SHP77 (cell line): ENCODE data around the gene PIEZO1.

Source experiments
- DNase-seq, 2 experiments: peaks; one replicate each; lab custom pipeline; 2025; lab: John Stamatoyannopoulos, UW

Gene PIEZO1

DNA sequence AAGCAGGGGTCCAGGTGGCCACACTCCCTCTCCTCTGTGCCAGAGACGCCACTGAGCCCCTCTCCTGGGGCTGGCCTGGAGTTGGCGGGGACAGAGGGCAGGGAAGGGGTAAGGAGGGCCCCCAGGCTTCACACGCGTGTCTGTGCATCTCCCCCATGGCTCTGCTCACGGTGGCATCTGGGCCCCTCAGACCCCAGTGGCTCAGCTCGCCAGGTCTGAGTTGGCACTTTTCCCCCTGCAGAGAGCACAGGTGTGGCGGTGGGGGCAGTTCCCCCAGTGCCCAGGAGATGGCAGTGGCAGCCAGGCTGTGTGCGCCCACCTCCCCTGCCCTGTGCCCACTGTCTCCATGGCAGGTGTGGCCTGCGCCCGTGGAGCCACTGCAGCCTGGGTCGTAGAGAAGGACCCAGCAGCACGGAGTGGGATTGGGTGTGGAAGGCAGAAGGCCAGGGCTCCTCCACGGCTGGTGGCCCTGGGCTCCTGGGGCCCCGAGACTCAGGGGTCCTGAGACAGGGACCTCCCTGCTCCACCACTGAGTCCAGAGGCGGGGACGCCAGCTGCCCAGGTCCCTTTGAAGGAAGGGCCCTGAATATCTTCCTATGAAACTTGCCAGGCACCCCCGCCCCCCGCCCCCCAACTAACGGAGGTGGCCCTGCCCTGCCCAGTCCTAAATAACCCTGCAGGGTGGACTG lies 31.0 kb upstream of the PIEZO1 start:
- peak; percentile 57 to 67 for DNase-seq

DNA sequence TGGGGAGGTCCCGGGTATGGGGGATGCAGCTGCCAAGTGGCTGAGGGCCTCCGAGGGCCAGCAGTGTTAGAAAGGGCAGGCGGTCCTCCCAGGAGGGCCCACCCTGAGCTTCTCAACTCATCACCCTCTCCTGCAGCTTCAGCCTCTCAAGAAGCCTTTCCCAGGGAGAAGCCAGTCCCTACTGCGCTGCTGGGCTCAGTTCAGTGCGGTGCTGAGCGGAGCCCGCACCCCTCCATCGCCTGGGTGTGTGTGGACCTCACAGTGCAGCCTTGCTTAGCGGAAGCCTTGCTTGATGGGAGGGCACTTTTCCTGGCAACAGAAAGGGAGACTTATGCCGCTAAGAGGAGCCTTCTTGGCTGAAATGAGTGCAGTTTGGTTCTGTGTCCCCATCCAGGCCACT lies 30.2 kb upstream of the PIEZO1 start:
- DNase-seq, result no peak

GRCh38 chr16:88814144-88814502 lies 29.1 kb upstream of the PIEZO1 start:
- DNase-seq, result no peak

GRCh38 chr16:88813269-88814143 lies 28.5 kb upstream of the PIEZO1 start:
- DNase-seq, result no peak

DNA sequence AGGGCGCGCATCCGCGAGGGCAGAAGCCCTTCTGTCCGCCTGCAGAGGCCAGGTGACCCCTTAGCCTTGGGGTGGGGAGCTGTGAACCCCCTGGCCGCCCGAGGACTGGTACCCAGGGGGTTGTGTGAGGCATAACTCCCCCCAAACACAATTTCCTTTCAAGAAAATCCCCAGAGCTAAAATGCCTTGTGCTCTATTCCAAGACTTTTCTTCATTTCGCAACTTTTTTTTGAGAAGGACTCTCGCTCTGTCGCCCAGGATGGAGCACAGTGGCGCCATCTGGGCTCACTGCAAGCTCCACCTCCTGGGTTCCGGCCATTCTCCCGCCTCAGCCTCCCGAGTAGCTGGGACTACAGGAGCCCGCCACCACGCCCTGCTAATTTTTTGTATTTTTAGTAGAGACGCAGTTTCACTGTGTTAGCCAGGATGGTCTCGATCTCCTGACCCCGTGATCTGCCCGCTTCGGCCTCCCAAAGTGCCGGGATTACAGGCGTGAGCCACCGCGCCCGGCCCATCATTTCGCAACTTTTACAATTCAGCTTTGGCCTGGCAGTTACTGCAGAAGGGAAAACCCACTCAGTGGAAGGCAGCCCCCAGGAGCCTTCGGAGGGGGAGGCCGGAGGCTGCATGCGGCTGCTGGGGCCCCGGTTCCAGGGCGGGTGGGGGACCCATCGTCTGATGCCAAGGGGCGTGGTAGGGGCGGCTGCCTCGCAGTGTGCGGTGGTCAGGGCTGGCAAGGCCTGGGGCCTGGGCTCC lies 27.7 kb upstream of the PIEZO1 start:
- DNase-seq, result peak in 1 of 2 experiments; percentile 46

DNA sequence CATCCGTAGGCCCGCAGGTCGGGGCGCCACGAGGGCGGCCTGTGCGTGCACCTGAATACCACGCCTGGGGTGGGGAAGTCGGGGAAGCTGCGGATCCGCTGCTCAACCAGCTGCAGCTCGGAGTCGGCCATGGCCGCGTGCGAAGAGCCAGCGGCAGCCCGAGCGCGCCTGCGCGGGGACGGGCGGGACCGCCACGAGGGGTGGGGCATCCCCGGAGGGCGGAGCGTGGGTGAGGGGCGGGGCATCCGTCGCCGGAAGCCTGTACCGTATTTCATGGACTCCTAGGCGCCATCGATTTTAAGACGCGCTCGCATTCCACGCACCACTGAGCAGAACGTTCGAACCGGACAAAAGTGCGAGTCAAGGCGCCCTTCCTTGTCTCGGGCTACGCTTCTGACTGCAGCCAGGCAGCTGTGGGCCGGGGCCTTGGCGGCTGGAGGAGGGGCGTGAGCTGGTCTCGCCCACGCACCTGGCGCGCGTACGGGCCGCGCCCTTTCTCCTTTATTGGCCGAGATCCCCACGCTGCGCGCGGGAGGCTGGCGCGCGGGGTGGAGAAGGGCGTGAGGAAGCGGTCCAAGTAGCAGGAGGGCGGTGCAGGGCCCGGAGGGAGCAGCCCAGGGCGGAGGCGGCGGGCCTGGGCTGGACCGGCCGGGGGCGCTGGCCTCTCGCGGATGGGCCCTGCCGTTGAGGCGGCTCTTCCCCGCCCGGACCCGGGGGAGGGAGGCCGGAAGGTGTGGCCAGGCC lies 26.9 kb upstream of the PIEZO1 start, which contains the start of gene APRT:
Gene APRT (minus strand): TSS at position 160 of the 744 bp plus-strand sequence. CDS start 29 bp downstream, at position 131.
- peak; percentile 87 for DNase-seq

DNA sequence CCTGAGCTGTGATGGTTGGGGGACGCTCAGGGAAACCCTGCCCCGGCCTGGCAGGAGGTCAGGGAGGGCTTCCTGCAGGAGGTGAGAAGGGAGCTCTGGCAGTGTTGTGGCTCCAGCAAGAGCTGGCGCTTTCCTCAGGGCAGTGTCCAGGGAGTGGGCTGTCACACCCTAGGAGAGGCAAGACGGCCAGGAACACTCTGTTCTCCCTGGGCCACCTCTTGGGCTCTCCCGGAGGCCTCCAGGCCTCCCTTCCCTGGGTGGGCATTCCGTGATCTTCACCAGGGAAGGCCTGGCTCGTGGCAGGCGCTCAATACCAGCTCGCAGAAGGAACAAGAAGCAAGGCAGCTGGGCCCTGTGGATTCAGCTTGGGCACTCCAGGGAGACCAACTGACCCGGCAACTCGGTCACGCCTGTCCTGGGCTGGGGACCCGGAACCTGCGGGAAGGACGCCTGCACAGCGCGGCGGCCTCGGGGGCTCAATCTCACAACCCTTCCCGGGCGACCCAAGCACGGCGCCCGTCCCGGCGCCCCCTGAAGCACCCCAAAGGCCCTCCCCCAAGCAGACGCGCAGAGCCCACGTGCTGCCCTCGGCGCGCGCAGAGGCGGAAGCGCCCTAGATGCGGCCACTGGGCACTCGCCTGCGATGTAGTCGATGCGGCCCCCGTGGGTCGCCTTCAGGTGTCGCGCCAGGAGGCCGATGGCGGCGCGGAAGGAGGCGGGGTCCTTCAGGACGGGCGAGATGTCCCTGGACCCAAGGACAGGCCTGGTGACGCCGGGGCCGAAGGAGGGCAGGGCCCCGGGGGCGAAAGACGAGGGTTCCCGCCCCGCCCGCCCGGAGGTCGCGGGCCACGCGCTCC lies 26.1 kb upstream of the PIEZO1 start:
- peak; percentile 48 to 74 for DNase-seq

DNA sequence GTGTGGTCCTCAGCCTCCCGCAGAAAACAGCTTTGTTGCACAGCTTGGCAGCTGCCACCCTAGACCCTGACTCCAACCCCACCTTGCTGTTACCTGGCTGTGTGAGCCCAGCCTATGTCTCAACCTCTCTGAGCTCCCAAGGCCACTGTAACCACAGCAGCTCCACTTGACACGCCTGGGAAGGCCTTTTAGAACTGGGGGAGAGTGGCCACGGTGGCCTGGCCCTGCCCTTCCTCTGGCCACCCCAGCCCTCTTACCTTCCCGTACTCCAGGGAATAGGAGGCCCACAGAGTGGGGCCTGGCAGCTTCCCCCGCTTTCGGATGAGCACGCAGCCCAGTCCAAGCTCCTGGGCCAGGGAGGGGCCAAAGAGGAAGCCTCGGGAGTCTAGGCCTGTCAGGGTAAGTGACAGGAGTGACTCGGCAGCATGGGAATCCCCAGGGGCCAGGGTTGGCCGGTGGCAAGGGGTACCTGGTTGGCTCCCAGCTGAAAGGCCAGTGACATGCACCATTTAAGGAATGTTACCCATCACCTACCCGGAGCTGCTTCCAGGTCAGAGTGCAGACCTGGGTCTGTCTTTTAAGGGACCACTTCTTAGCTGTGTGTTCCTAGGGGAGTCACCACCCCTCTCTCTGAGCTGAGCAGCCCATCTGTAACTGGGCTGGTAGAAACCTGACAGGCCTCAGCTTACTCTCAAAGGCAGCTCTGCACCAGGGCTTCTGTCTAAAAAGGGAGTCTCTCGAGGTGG lies 25.3 kb upstream of the PIEZO1 start:
- no peak for DNase-seq

- DNase-seq, result no peak
These were observed 24.7 kb upstream of the PIEZO1 start for GRCh38 chr16:88809676-88810165.

- no peak for DNase-seq
These were observed 24.2 kb upstream of the PIEZO1 start for GRCh38 chr16:88809068-88809675.

GRCh38 chr16:88807626-88808453 lies 22.8 kb upstream of the PIEZO1 start:
- DNase-seq, result no peak

DNA sequence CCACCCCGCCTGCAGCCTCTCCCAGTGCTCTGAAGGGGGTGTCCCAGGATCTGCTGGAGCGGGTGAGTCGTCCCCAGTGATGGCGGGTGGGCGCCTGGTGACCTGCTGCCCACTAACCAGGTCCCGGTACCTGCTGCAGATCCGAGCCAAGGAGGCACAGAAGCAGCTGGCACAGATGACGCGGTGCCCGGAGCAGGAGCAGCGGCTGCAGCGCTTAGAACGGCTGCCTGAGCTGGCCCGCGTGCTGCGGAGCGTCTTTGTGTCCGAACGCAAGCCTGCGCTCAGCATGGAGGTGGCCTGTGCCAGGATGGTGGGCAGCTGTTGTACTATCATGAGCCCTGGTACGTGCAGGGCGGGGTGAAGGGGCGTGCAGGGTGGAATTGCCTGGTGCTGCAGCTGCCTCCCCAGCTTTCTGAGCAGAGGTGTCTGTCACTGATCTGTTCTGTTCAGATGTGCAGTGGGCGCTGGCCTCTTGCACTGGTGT lies 22.2 kb upstream of the PIEZO1 start:
- no peak for DNase-seq

GRCh38 chr16:88806491-88807111 lies 21.6 kb upstream of the PIEZO1 start:
- no peak for DNase-seq

GRCh38 chr16:88805887-88806393 lies 20.9 kb upstream of the PIEZO1 start:
- no peak for DNase-seq

- no peak for DNase-seq
These were observed 20.3 kb upstream of the PIEZO1 start for GRCh38 chr16:88805340-88805715.

DNA sequence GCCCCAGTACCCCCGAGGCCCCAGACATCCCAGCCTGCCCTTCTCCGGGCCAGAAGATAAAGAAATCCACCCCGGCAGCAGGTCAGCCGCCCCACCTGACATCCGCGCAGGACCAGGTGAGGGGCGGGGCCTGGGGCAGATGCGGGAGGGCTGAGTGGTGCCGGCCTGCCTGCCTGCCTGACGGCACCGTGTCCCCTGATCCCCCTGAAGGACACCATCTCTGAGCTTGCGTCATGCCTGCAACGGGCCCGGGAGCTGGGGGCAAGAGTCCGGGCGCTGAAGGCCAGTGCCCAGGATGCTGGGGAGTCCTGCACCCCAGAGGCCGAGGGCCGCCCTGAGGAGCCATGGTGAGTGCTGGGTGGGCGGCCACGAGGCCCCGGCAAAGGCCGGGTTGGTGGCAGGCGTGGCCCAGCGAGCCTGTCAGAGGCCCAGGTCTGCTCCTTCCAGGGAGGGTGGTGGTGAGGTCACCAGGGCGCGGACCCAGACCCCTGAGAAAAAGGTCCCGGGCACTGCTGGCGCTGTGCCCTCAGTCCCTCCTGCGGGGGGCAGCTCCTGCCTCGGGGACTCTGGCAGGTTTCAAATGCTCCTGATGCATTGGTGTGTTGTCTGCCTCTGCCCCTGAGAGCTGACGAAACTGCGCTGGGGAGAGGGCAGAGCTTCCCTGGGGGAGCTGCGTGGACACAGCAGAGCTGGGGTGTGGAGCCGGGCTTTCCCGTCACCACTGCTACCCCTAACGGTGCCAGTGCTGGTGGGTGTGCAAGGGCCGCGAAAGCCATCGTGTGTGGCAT lies 19.7 kb upstream of the PIEZO1 start:
- DNase-seq, result peak; percentile 19 to 38

DNA sequence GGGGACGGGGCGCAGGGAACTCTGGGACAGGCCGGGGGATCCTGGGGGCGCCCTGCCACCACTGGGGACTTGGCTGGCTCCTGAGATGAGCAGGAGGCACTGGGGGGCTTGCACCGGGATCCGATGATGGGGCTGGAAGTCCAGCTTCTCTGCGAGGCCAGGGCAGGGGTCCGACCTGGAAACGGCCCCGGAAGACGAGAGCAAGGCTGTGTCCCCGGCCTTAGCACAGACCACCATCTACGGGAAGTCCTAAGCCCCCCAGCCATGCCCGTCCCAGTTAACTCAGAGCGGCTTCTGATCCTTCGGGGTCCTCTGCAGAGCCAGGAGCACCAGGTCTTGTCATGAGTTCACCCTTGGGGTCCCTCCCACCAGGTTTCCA lies 19.1 kb upstream of the PIEZO1 start:
- no peak for DNase-seq
